ENCODE data around the gene SORCS3.

Gene SORCS3

GRCh38 chr10:104630731-104631130 lies 10.4 kb upstream of the SORCS3 start:
- Histone ChIP-seq H3K9ac (ENCODE audit: low read length) (no peak overlapping the region), H3K9me3 (ENCODE audit: control insufficient read depth, low read length) (no peaks in the 10 kb centered on the region), H3K4me3 (ENCODE audit: low read length) (no peak overlapping the region), H3K36me3 (ENCODE audit: control insufficient read depth, insufficient read depth, low read length) (no peaks in the 10 kb centered on the region), H3K4me1 (ENCODE audit: control insufficient read depth, insufficient read depth, low read length) (no peaks in the 10 kb centered on the region), H3K27me3 (ENCODE audit: control insufficient read depth, insufficient read depth, low read length) (peaks cover 3% of the 10 kb centered on the region)

- Histone ChIP-seq H3K9me3 (ENCODE audit: control insufficient read depth, low read length) (no peaks in the 10 kb centered on the region), H3K9ac (ENCODE audit: low read length) (no peak overlapping the region), H3K27me3 (ENCODE audit: control insufficient read depth, insufficient read depth, low read length) (peaks cover 3% of the 10 kb centered on the region), H3K4me1 (ENCODE audit: control insufficient read depth, insufficient read depth, low read length) (no peaks in the 10 kb centered on the region), H3K4me3 (ENCODE audit: low read length) (no peak overlapping the region), H3K36me3 (ENCODE audit: control insufficient read depth, insufficient read depth, low read length) (no peaks in the 10 kb centered on the region)
Observed at GRCh38 chr10:104631946-104632345, 9.1 kb upstream of the SORCS3 start.

GRCh38 chr10:104638861-104639589 lies 2.1 kb upstream of the SORCS3 start:
- peaks cover 48% of the 10 kb centered on the region for H3K27me3 ChIP-seq (ENCODE audit: control insufficient read depth, insufficient read depth, low read length)
- H3K4me1 ChIP-seq (ENCODE audit: control insufficient read depth, insufficient read depth, low read length), result no peaks in the 10 kb centered on the region
- no peaks in the 10 kb centered on the region for H3K36me3 ChIP-seq (ENCODE audit: control insufficient read depth, insufficient read depth, low read length)
- H3K9ac ChIP-seq (ENCODE audit: low read length), result no peak overlapping the region
- no peaks in the 10 kb centered on the region for H3K9me3 ChIP-seq (ENCODE audit: control insufficient read depth, low read length)
- no peak overlapping the region for H3K4me3 ChIP-seq (ENCODE audit: low read length)

GRCh38 chr10:104639590-104640338 lies 1.3 kb upstream of the SORCS3 start:
- Histone ChIP-seq H3K9ac (ENCODE audit: low read length) (no peak overlapping the region), H3K36me3 (ENCODE audit: control insufficient read depth, insufficient read depth, low read length) (no peaks in the 10 kb centered on the region), H3K27me3 (ENCODE audit: control insufficient read depth, insufficient read depth, low read length) (peaks cover 48% of the 10 kb centered on the region), H3K4me3 (ENCODE audit: low read length) (no peak overlapping the region), H3K4me1 (ENCODE audit: control insufficient read depth, insufficient read depth, low read length) (no peaks in the 10 kb centered on the region), H3K9me3 (ENCODE audit: control insufficient read depth, low read length) (no peaks in the 10 kb centered on the region)

- peaks cover 48% of the 10 kb centered on the region for H3K27me3 ChIP-seq (ENCODE audit: control insufficient read depth, insufficient read depth, low read length)
- no peak overlapping the region for H3K4me3 ChIP-seq (ENCODE audit: low read length)
Observed at GRCh38 chr10:104640339-104641186, 527 bp upstream of the SORCS3 start.

GRCh38 chr10:104641937-104642657 lies 1.0 kb downstream of the SORCS3 start:
- no peaks in the 10 kb centered on the region for H3K9me3 ChIP-seq (ENCODE audit: control insufficient read depth, low read length)
- H3K27me3 ChIP-seq (ENCODE audit: control insufficient read depth, insufficient read depth, low read length), result peaks cover 53% of the 10 kb centered on the region
- H3K4me1 ChIP-seq (ENCODE audit: control insufficient read depth, insufficient read depth, low read length), result no peaks in the 10 kb centered on the region
- H3K36me3 ChIP-seq (ENCODE audit: control insufficient read depth, insufficient read depth, low read length), result no peaks in the 10 kb centered on the region
- H3K4me3 ChIP-seq (ENCODE audit: low read length), result no peak overlapping the region
- no peak overlapping the region for H3K9ac ChIP-seq (ENCODE audit: low read length)

More at GRCh38 chr10:104640339-104641186, 527 bp upstream of the SORCS3 start:
- Histone ChIP-seq H3K36me3 (ENCODE audit: control insufficient read depth, insufficient read depth, low read length) (no peaks in the 10 kb centered on the region), H3K9ac (ENCODE audit: low read length) (no peak overlapping the region), H3K4me1 (ENCODE audit: control insufficient read depth, insufficient read depth, low read length) (no peaks in the 10 kb centered on the region), H3K9me3 (ENCODE audit: control insufficient read depth, low read length) (no peaks in the 10 kb centered on the region)

- Histone ChIP-seq H3K4me3 (ENCODE audit: low read length) (no peak overlapping the region), H3K9ac (ENCODE audit: low read length) (no peak overlapping the region), H3K27me3 (ENCODE audit: control insufficient read depth, insufficient read depth, low read length) (peaks cover 53% of the 10 kb centered on the region), H3K9me3 (ENCODE audit: control insufficient read depth, low read length) (no peaks in the 10 kb centered on the region), H3K36me3 (ENCODE audit: control insufficient read depth, insufficient read depth, low read length) (no peaks in the 10 kb centered on the region), H3K4me1 (ENCODE audit: control insufficient read depth, insufficient read depth, low read length) (no peaks in the 10 kb centered on the region)
Observed at GRCh38 chr10:104642658-104643302, 1.7 kb downstream of the SORCS3 start.

GRCh38 chr10:104643303-104643663 lies 2.2 kb downstream of the SORCS3 start:
- peaks cover 48% of the 10 kb centered on the region for H3K27me3 ChIP-seq (ENCODE audit: control insufficient read depth, insufficient read depth, low read length)
- H3K4me1 ChIP-seq (ENCODE audit: control insufficient read depth, insufficient read depth, low read length), result no peaks in the 10 kb centered on the region
- H3K4me3 ChIP-seq (ENCODE audit: low read length), result no peak overlapping the region

GRCh38 chr10:104646146-104646545 lies 5.1 kb downstream of the SORCS3 start:
- H3K4me3 ChIP-seq (ENCODE audit: low read length), result no peak overlapping the region
- H3K27me3 ChIP-seq (ENCODE audit: control insufficient read depth, insufficient read depth, low read length), result peaks cover 22% of the 10 kb centered on the region

More at GRCh38 chr10:104643303-104643663, 2.2 kb downstream of the SORCS3 start:
- Histone ChIP-seq H3K9ac (ENCODE audit: low read length) (no peak overlapping the region), H3K9me3 (ENCODE audit: control insufficient read depth, low read length) (no peaks in the 10 kb centered on the region), H3K36me3 (ENCODE audit: control insufficient read depth, insufficient read depth, low read length) (no peaks in the 10 kb centered on the region)

GRCh38 chr10:104648421-104648820 lies 7.3 kb downstream of the SORCS3 start:
- no peak overlapping the region for H3K9ac ChIP-seq (ENCODE audit: low read length)
- H3K4me3 ChIP-seq (ENCODE audit: low read length), result no peak overlapping the region
- H3K4me1 ChIP-seq (ENCODE audit: control insufficient read depth, insufficient read depth, low read length), result no peaks in the 10 kb centered on the region
- no peaks in the 10 kb centered on the region for H3K9me3 ChIP-seq (ENCODE audit: control insufficient read depth, low read length)
- H3K36me3 ChIP-seq (ENCODE audit: control insufficient read depth, insufficient read depth, low read length), result no peaks in the 10 kb centered on the region
- H3K27me3 ChIP-seq (ENCODE audit: control insufficient read depth, insufficient read depth, low read length), result peaks cover 5% of the 10 kb centered on the region

More at GRCh38 chr10:104646146-104646545, 5.1 kb downstream of the SORCS3 start:
- Histone ChIP-seq H3K4me1 (ENCODE audit: control insufficient read depth, insufficient read depth, low read length) (no peaks in the 10 kb centered on the region), H3K9ac (ENCODE audit: low read length) (no peak overlapping the region), H3K9me3 (ENCODE audit: control insufficient read depth, low read length) (no peaks in the 10 kb centered on the region), H3K36me3 (ENCODE audit: control insufficient read depth, insufficient read depth, low read length) (no peaks in the 10 kb centered on the region)

GRCh38 chr10:104650072-104650471 lies 9.0 kb downstream of the SORCS3 start:
- no peak overlapping the region for H3K4me3 ChIP-seq (ENCODE audit: low read length)
- H3K36me3 ChIP-seq (ENCODE audit: control insufficient read depth, insufficient read depth, low read length), result no peaks in the 10 kb centered on the region
- no peaks in the 10 kb centered on the region for H3K4me1 ChIP-seq (ENCODE audit: control insufficient read depth, insufficient read depth, low read length)
- no peaks in the 10 kb centered on the region for H3K9me3 ChIP-seq (ENCODE audit: control insufficient read depth, low read length)
- H3K27me3 ChIP-seq (ENCODE audit: control insufficient read depth, insufficient read depth, low read length), result peaks cover 5% of the 10 kb centered on the region
- no peak overlapping the region for H3K9ac ChIP-seq (ENCODE audit: low read length)
